ENCODE data around the gene THBD.
A peak's percentile ranks its signal among the peaks of the same experiment; 100 is the strongest.

The THBD gene

GRCh38 chr20:23086056-23086566 is 36.6 kb upstream of the THBD start, which contains the start of gene CD93:
CD93 (minus strand) TSS chr20:23086324; CDS start chr20:23086192, 132 bp downstream.
- Histone ChIP-seq H3K9me3 (replicated peaks in 1 of 11) (no peaks in the 10 kb centered on the region), H3K9ac (peak within 1 kb of the TSS; percentile 75 to 91 (median 82))
- no peak for TF ChIP-seq Cebpa-rat (IDR thresholded peaks at IDR 0.05)

GRCh38 chr20:23085436-23086055 is 36.1 kb upstream of the THBD start:
- TF ChIP-seq Cebpa-rat (IDR thresholded peaks at IDR 0.05), result no peak
- Histone ChIP-seq H4K20me1 (peaks cover 0 to 43% (median 0%) of the 10 kb centered on the region in 11 experiments; a peak in 7 of 22 replicates), H3K27me3 (no peaks in the 10 kb centered on the region), H3K4me3 (peak overlapping the region; percentile 34 to 77 (median 61); a peak in 19 of 20 replicates), H3K4me1 (peaks cover 60 to 99% (median 86%) of the 10 kb centered on the region in 10 experiments), H3K4me2 (peak overlapping the region; percentile 88 to 99 (median 98)), H3K9me3 (replicated peaks in 1 of 11) (no peaks in the 10 kb centered on the region), H3K27ac (peak overlapping the region; percentile 77 to 98 (median 93)), H3K9ac (peak overlapping the region; percentile 75 to 91 (median 82)), H3K36me3 (peaks cover 0 to 44% (median 17%) of the 10 kb centered on the region in 11 experiments; a peak in 13 of 22 replicates)

More at GRCh38 chr20:23086056-23086566, 36.6 kb upstream of the THBD start, which contains the start of gene CD93:
- H3K27ac ChIP-seq, result peak within 1 kb of the TSS; percentile 77 to 98 (median 93)
- H3K27me3 ChIP-seq, result no peaks in the 10 kb centered on the region
- H3K4me1 ChIP-seq, result peaks cover 60 to 99% (median 84%) of the 10 kb centered on the region in 10 experiments
- H3K4me2 ChIP-seq, result peak within 1 kb of the TSS; percentile 88 to 99 (median 98)
- peaks cover 0 to 38% (median 11%) of the 10 kb centered on the region in 11 experiments; a peak in 13 of 22 replicates for H3K36me3 ChIP-seq
- peak within 1 kb of the TSS; percentile 34 to 77 (median 61); a peak in 19 of 20 replicates for H3K4me3 ChIP-seq
- peaks cover 0 to 37% (median 0%) of the 10 kb centered on the region in 11 experiments; a peak in 6 of 22 replicates for H4K20me1 ChIP-seq

GRCh38 chr20:23084845-23085365 is 35.4 kb upstream of the THBD start:
- Histone ChIP-seq H3K27me3 (no peaks in the 10 kb centered on the region), H3K27ac (peak overlapping the region; percentile 22 to 98 (median 93); a peak in 20 of 22 replicates), H3K9ac (peak overlapping the region in 9 of 11 experiments; percentile 77 to 91 (median 84); a peak in 16 of 22 replicates), H4K20me1 (peaks cover 0 to 49% (median 0%) of the 10 kb centered on the region in 11 experiments; a peak in 7 of 22 replicates), H3K9me3 (replicated peaks in 1 of 11) (no peaks in the 10 kb centered on the region), H3K4me1 (peaks cover 60 to 99% (median 87%) of the 10 kb centered on the region in 10 experiments), H3K36me3 (peaks cover 0 to 50% (median 23%) of the 10 kb centered on the region in 11 experiments; a peak in 13 of 22 replicates), H3K4me2 (peak overlapping the region; percentile 88 to 99 (median 98)), H3K4me3 (peak overlapping the region in 8 of 10 experiments; percentile 50 to 77 (median 64); a peak in 15 of 20 replicates)
- no peak for TF ChIP-seq Cebpa-rat (IDR thresholded peaks at IDR 0.05)

GRCh38 chr20:23084282-23084844 is 34.9 kb upstream of the THBD start:
- no peaks in the 10 kb centered on the region for H3K9me3 ChIP-seq (replicated peaks in 1 of 11)
- H3K4me3 ChIP-seq, result peak overlapping the region in 8 of 10 experiments; percentile 50 to 77 (median 64); a peak in 16 of 20 replicates
- H3K9ac ChIP-seq, result peak overlapping the region in 9 of 11 experiments; percentile 9 to 91 (median 82); a peak in 16 of 22 replicates
- H4K20me1 ChIP-seq, result peaks cover 0 to 51% (median 0%) of the 10 kb centered on the region in 11 experiments; a peak in 7 of 22 replicates
- H3K4me2 ChIP-seq, result peak overlapping the region; percentile 88 to 99 (median 98)
- H3K4me1 ChIP-seq, result peaks cover 60 to 99% (median 89%) of the 10 kb centered on the region in 10 experiments
- peak overlapping the region in 9 of 11 experiments; percentile 77 to 98 (median 94); a peak in 17 of 22 replicates for H3K27ac ChIP-seq
- peaks cover 0 to 56% (median 27%) of the 10 kb centered on the region in 11 experiments; a peak in 13 of 22 replicates for H3K36me3 ChIP-seq
- TF ChIP-seq Cebpa-rat (IDR thresholded peaks at IDR 0.05), result no peak
- H3K27me3 ChIP-seq, result no peaks in the 10 kb centered on the region

- Histone ChIP-seq H3K9me3 (replicated peaks in 1 of 11) (no peaks in the 10 kb centered on the region), H3K27me3 (no peaks in the 10 kb centered on the region), H3K27ac (peak overlapping the region in 9 of 11 experiments; percentile 37 to 98 (median 94); a peak in 14 of 22 replicates), H4K20me1 (peaks cover 0 to 53% (median 0%) of the 10 kb centered on the region in 11 experiments; a peak in 7 of 22 replicates), H3K4me1 (peaks cover 60 to 99% (median 89%) of the 10 kb centered on the region in 10 experiments), H3K9ac (peak overlapping the region in 8 of 11 experiments; percentile 77 to 91 (median 84); a peak in 16 of 22 replicates), H3K4me3 (peak overlapping the region in 8 of 10 experiments; percentile 50 to 77 (median 64); a peak in 16 of 20 replicates), H3K36me3 (peaks cover 0 to 62% (median 34%) of the 10 kb centered on the region in 11 experiments; a peak in 13 of 22 replicates), H3K4me2 (peak overlapping the region; percentile 88 to 99 (median 98))
- no peak for TF ChIP-seq Cebpa-rat (IDR thresholded peaks at IDR 0.05)
Observed at GRCh38 chr20:23083553-23084220, 34.2 kb upstream of the THBD start.

- Histone ChIP-seq H3K27me3 (no peaks in the 10 kb centered on the region), H3K4me2 (peak overlapping the region; percentile 88 to 99 (median 98); a peak in 21 of 22 replicates), H3K9ac (peak overlapping the region in 8 of 11 experiments; percentile 77 to 91 (median 84); a peak in 14 of 22 replicates), H3K27ac (peak overlapping the region in 3 of 11 experiments; percentile 4 to 98 (median 87); a peak in 6 of 22 replicates), H3K36me3 (peaks cover 0 to 64% (median 37%) of the 10 kb centered on the region in 11 experiments; a peak in 13 of 22 replicates), H3K4me1 (peaks cover 55 to 99% (median 83%) of the 10 kb centered on the region in 10 experiments), H3K4me3 (peak overlapping the region in 8 of 10 experiments; percentile 50 to 77 (median 64); a peak in 16 of 20 replicates), H3K9me3 (replicated peaks in 1 of 11) (no peaks in the 10 kb centered on the region), H4K20me1 (peaks cover 0 to 58% (median 0%) of the 10 kb centered on the region in 11 experiments; a peak in 7 of 22 replicates)
- no peak for TF ChIP-seq Cebpa-rat (IDR thresholded peaks at IDR 0.05)
Observed at GRCh38 chr20:23082846-23083552, 33.5 kb upstream of the THBD start.

- Histone ChIP-seq H3K27me3 (no peaks in the 10 kb centered on the region), H3K9me3 (replicated peaks in 1 of 11) (no peaks in the 10 kb centered on the region), H3K9ac (peak overlapping the region in 1 of 11 experiments; percentile 82; a peak in 2 of 22 replicates), H3K4me1 (peaks cover 39 to 88% (median 69%) of the 10 kb centered on the region in 10 experiments), H3K27ac (no peak overlapping the region), H3K4me3 (peak overlapping the region in 6 of 10 experiments; percentile 50 to 77 (median 66); a peak in 9 of 20 replicates), H4K20me1 (peaks cover 0 to 63% (median 0%) of the 10 kb centered on the region in 11 experiments; a peak in 7 of 22 replicates), H3K36me3 (peaks cover 0 to 64% (median 37%) of the 10 kb centered on the region in 11 experiments; a peak in 13 of 22 replicates), H3K4me2 (peak overlapping the region in 9 of 11 experiments; percentile 34 to 99 (median 99); a peak in 17 of 22 replicates)
- no peak for TF ChIP-seq Cebpa-rat (IDR thresholded peaks at IDR 0.05)
Observed at GRCh38 chr20:23081263-23081819, 31.9 kb upstream of the THBD start.
